Thyroid gland (tissue), 4 donors: ENCODE measurements around the gene DTL. TPM values are rescaled to one million over a fixed set of nuclear protein-coding genes. Genes with fewer than 3 reads are reported as not detected.
"Not testable (repeated sequence)": the region's sequence is repeated elsewhere in the genome, so short reads cannot be mapped to it uniquely, and the experiment has no call there.

Source experiments
- DNase-seq, 2 donors: peaks; one replicate each; pipeline ENCODE4 v3.0.0-alpha.2; 2019
- H3K27ac ChIP-seq, 3 donors: fragments of 200-600 bp; sonication (generic); 1 replicate in 2 of 3; 2 replicates in 1 of 3; pipeline ENCODE4 v1.5.1; 2016 to 2019; ENCODE audit warnings: mild to moderate bottlenecking in 1 of 3, moderate library complexity in 1 of 3
- H3K27me3 ChIP-seq: fragments of 200-600 bp; sonication (generic); one replicate; pipeline ENCODE4 v1.5.1; 2019
- H3K36me3 ChIP-seq, 2 donors: fragments of 200-600 bp; sonication (generic); one replicate each; pipeline ENCODE4 v1.5.1; 2016 to 2019
- H3K4me1 ChIP-seq, 2 donors: fragments of 200-600 bp; sonication (generic); one replicate each; pipeline ENCODE4 v1.5.1; 2017 to 2019
- H3K4me3 ChIP-seq, 3 donors: fragments of 200-600 bp; sonication (generic); replicated peaks in 1 of 3; 1 replicate in 2 of 3; 2 replicates in 1 of 3; pipeline ENCODE4 v1.5.1; 2016; ENCODE audit warnings: mild to moderate bottlenecking in 1 of 3
- H3K9me3 ChIP-seq: fragments of 200-600 bp; sonication (generic); one replicate; pipeline ENCODE4 v1.5.1; 2017
- CTCF ChIP-seq, 6 experiments: fragments of 200-600 bp in 3 of 6; fragments of 450-650 bp in 3 of 6; sonication (generic) in 3 of 6; IDR thresholded peaks; one replicate each; pipeline ENCODE4 v1.5.1; 2016 to 2019; ENCODE audit warnings: antibody characterized with exemption in 6 of 6, mild to moderate bottlenecking in 2 of 6, inconsistent platforms in 1 of 6, moderate library complexity in 1 of 6
- POLR2A ChIP-seq, 2 donors: fragments of 450-650 bp; IDR thresholded peaks; one replicate each; pipeline ENCODE4 v1.6.1; 2017; ENCODE audit warnings: antibody characterized with exemption in 2 of 2, mild to moderate bottlenecking in 2 of 2, moderate library complexity in 1 of 2
- WGBS, 2 donors: methylation state at CpG; one replicate each; pipeline ENCODE4 v1.1.5; 2017; 5-methylcytosine and 5-hydroxymethylcytosine counted together
- intact Hi-C: fragments of 100-400 bp; cut with DNase I; formaldehyde crosslinking; loops from one replicate; pipeline ENCODE4 v1.15.1; 2023
- total RNA-seq, 4 donors: library from RNA; depleted of rRNA; stranded (reverse); fragments of >200 nt; gene quantifications; one replicate each; pipeline ENCODE4 v1.2.3, GENCODE V29; 2016

DTL gene
- total RNA-seq, 4 donors from 2014 or later = 1.2 to 3.9 (median 2.1) TPM

GRCh38 chr1:212012034-212012740, 23.4 kb upstream of the DTL start:
- H3K4me1 ChIP-seq = peaks cover 0 to 4% of the 10 kb centered on the region in 2 donors
- H3K36me3 ChIP-seq = no peaks in the 10 kb centered on the region
- intact Hi-C loops = no loop called here
- WGBS, 2 donors = 60 to 61% methylated on average over 7 of the region's 7 CpGs
- no peak overlapping the region for H3K4me3 ChIP-seq
- TF ChIP-seq POLR2A (IDR thresholded peaks at IDR 0.05) = no peak
- peak; percentile 90 to 98 (median 94) for TF ChIP-seq CTCF (IDR thresholded peaks at IDR 0.05)
- no peaks in the 10 kb centered on the region for H3K27me3 ChIP-seq
- peak; percentile 67 to 69 for DNase-seq
- no peak overlapping the region for H3K27ac ChIP-seq
- H3K9me3 ChIP-seq = no peaks in the 10 kb centered on the region

- intact Hi-C loops = no loop called here
- Histone ChIP-seq H3K9me3 (no peaks in the 10 kb centered on the region), H3K36me3 (no peaks in the 10 kb centered on the region), H3K27me3 (no peaks in the 10 kb centered on the region), H3K4me1 (peaks cover 0 to 4% of the 10 kb centered on the region in 2 donors), H3K4me3 (no peak overlapping the region), H3K27ac (no peak overlapping the region)
- 92% methylated on average over 2 of the region's 2 CpGs for WGBS, 2 donors
- TF ChIP-seq POLR2A (IDR thresholded peaks at IDR 0.05) = no peak
- TF ChIP-seq CTCF (IDR thresholded peaks at IDR 0.05) = no peak
- DNase-seq = no peak
Measured at GRCh38 chr1:212013672-212014071, 21.9 kb upstream of the DTL start.

DNA sequence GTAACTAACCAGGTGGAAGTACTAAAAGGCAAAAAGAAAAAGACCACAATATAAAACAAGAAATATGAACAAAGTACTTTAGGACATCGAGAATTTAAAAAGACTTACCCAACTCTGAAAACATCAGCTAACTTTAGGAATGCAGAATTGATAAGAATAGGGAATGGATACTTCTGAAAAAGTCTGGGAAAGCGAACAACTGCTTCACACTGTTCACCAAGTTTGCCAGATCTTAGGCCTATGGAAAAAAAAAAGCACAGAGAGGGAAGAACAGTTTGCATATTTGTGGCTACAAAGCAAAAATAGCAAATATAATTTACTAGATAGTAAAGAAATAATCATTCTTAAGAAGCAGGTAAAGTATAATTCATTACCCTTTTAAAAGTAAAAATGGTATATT, 14.6 kb upstream of the DTL start:
- no peak for DNase-seq
- intact Hi-C loops = no loop called here
- WGBS, 2 donors = 90 to 92% methylated on average over 2 of the region's 2 CpGs
- Histone ChIP-seq H3K36me3 (no peaks in the 10 kb centered on the region), H3K27ac (no peak overlapping the region), H3K27me3 (no peaks in the 10 kb centered on the region), H3K9me3 (no peaks in the 10 kb centered on the region), H3K4me3 (no peak overlapping the region), H3K4me1 (no peaks in the 10 kb centered on the region)
- TF ChIP-seq CTCF (IDR thresholded peaks at IDR 0.05) = no peak
- no peak for TF ChIP-seq POLR2A (IDR thresholded peaks at IDR 0.05)

- H3K27me3 ChIP-seq = no peaks in the 10 kb centered on the region
- H3K9me3 ChIP-seq = no peaks in the 10 kb centered on the region
- TF ChIP-seq CTCF (IDR thresholded peaks at IDR 0.05) = no peak
- no peak for TF ChIP-seq POLR2A (IDR thresholded peaks at IDR 0.05)
- no peak overlapping the region for H3K4me3 ChIP-seq
- WGBS, 2 donors = 95 to 96% methylated on average over 2 of the region's 2 CpGs
- no peaks in the 10 kb centered on the region for H3K4me1 ChIP-seq
- intact Hi-C loops = no loop called here
- H3K27ac ChIP-seq = no peak overlapping the region
- DNase-seq = no peak
- H3K36me3 ChIP-seq = no peaks in the 10 kb centered on the region
Measured at GRCh38 chr1:212021563-212021962, 14.0 kb upstream of the DTL start.

GRCh38 chr1:212022908-212023307, 12.6 kb upstream of the DTL start:
- H3K4me1 ChIP-seq, H3K27me3 ChIP-seq, DNase-seq, intact Hi-C loops, H3K4me3 ChIP-seq, H3K27ac ChIP-seq, H3K9me3 ChIP-seq, H3K36me3 ChIP-seq: not testable (repeated sequence)
